Measurements from ENCODE around the gene APOBEC3B. TPM values are rescaled to one million over a fixed set of nuclear protein-coding genes. Genes with fewer than 3 reads are reported as not detected.

APOBEC3B gene
- polyA plus RNA-seq (ENCODE audit: low read depth in 6 of 6) = 1 to 10 TPM in 2 of 6 donors, under 1 TPM in 3, not detected in 1; 0.44 to 1.5 (median 0.56) TPM

DNA sequence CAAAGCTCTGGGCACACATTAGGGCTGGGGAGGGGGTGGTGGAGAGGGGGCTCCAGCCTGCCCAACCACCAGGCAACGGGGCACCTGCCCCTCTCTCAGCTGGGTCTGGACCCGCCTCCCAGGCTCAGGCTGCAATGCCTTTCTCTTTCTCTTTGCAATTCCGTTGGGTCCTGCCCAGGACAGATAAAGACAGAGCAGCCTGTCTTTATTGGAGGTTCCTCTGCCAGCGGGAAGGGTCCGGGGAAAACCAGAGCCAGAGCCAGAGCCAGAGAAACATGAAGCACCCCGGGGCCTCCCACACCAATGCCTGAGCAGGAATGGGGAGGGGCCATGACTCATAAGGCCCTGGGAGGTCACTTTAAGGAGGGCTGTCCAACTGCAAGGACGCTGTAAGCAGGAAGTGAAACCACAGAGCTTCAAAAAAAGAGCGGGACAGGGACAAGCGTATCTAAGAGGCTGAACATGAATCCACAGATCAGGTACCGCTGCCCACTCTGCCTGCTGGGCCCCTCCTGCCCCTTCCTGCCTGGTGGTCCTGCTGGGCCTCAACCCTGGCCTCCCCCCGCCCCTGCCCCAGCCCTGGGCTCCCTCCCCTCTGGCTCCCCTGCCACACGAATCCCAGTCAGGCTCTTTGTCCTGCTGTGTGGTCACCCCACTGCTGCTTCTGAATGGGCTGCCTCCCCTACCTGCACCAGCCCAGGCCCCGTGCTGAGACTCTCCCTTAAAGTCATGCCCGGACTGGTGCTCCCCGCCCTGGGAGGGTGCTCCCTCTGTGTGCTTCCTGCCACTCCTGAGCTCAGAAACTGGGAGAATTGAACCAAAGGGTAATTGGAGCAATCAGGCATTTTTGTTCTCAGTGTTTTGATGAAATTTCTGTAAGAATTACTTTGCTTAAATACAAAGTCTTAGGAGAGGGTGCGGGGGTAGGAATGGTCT lies at the start of gene APOBEC3B:
Gene APOBEC3B, plus strand, starts transcription at position 356 of the 936 bp plus-strand sequence. Its CDS starts 107 bp downstream, at position 463.
- DNase-seq (peak; percentile 60), ATAC-seq (ENCODE audit: low read depth in 2 of 2) (peak; percentile 80 to 81)
- peak within 1 kb of the TSS in 5 of 6 donors; percentile 63 to 96 (median 87) for H3K27ac Mint-ChIP-seq
- H3K4me1 Mint-ChIP-seq = peaks cover 12 to 39% (median 26%) of the 10 kb centered on the region in 3 donors
- H3K4me3 Mint-ChIP-seq = peak within 1 kb of the TSS; percentile 87 to 99 (median 94)
- no peaks in the 10 kb centered on the region for H3K36me3 Mint-ChIP-seq
- no peaks in the 10 kb centered on the region for H3K27me3 Mint-ChIP-seq
- H3K9me3 Mint-ChIP-seq = peaks cover 0 to 12% (median 4%) of the 10 kb centered on the region in 7 donors

DNA sequence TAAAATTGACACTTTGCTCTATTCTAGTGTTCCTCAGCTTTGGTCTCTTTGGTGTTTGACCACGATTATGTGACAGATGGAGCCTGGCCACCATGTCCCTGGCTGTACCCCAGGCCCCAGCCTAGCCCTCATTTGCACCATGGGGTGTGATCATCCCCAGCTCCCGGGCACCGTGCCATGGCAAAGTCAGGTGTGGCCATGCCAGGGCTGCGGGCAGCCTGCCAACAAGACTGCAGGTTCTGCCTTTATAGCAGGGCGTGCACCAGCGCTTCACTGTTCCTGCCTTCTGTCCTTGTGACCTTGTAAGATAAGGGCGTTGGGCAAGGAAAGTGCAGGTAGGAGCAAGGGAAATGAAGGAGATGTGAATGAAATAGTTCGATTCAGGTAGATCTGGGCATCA lies 47.1 kb upstream of the APOBEC3B start:
- no peak overlapping the region for H3K27ac Mint-ChIP-seq
- no peak for DNase-seq
- peaks cover 0 to 2% (median 0%) of the 10 kb centered on the region in 7 donors for H3K9me3 Mint-ChIP-seq
- peaks cover 0 to 4% (median 0%) of the 10 kb centered on the region in 3 donors for H3K4me1 Mint-ChIP-seq
- H3K27me3 Mint-ChIP-seq = peaks cover 20 to 46% (median 36%) of the 10 kb centered on the region in 3 donors
- no peak for ATAC-seq (ENCODE audit: low read depth in 2 of 2)
- H3K36me3 Mint-ChIP-seq = peaks cover 0 to 7% of the 10 kb centered on the region in 2 donors
- no peak overlapping the region for H3K4me3 Mint-ChIP-seq

DNA sequence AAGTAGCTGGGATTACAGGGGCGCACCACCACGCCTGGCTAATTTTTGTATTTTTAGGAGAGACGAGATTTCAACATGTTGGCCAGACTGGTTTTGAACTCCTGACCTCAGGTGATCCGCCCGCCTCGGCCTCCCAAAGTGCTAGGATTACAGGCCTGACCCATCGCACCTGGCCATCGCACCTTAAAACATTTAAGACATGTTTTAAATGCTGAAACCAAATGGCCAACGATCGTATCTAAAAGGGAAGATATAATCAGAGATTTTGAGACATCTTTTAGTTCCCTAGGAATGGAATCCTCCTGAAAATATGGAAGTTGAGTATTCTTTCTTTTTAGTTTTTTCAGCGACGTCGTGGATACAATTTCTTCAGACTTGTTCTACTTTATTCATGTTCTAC lies 46.5 kb upstream of the APOBEC3B start:
- no peak overlapping the region for H3K4me3 Mint-ChIP-seq
- peaks cover 0 to 7% of the 10 kb centered on the region in 2 donors for H3K36me3 Mint-ChIP-seq
- ATAC-seq (ENCODE audit: low read depth in 2 of 2) (no peak), DNase-seq (no peak)
- H3K9me3 Mint-ChIP-seq = peaks cover 0 to 2% (median 0%) of the 10 kb centered on the region in 7 donors
- H3K27ac Mint-ChIP-seq = no peak overlapping the region
- peaks cover 15 to 46% (median 36%) of the 10 kb centered on the region in 3 donors for H3K27me3 Mint-ChIP-seq
- peaks cover 0 to 4% (median under 1%) of the 10 kb centered on the region in 3 donors for H3K4me1 Mint-ChIP-seq

DNA sequence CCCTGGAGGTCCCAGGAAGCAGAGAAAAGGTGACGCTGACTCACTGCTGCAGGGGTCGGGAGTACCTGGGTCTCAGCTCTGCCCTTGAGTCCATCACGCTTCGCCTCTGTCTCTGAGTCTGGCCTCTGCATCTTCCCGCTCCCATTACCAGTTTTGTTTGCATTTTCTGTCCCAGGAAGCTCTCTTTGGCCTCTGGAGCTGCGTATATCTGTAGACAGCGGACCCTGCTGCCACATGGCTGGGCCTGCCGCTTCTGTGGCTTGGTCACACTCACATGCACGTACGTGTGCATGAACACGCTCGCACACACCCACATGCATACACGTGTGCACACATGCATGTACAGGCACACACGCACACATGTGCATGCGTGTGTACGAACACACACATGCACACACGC lies 45.6 kb upstream of the APOBEC3B start:
- ATAC-seq (ENCODE audit: low read depth in 2 of 2) (no peak), DNase-seq (no peak)
- H3K4me1 Mint-ChIP-seq = peaks cover 5 to 8% (median 6%) of the 10 kb centered on the region in 3 donors
- no peak overlapping the region for H3K4me3 Mint-ChIP-seq
- peak overlapping the region in 2 of 6 donors; percentile 9 to 33 for H3K27ac Mint-ChIP-seq
- H3K36me3 Mint-ChIP-seq = peaks cover 0 to 7% of the 10 kb centered on the region in 2 donors
- peaks cover 12 to 46% (median 36%) of the 10 kb centered on the region in 3 donors for H3K27me3 Mint-ChIP-seq
- peaks cover 0 to 2% (median 0%) of the 10 kb centered on the region in 7 donors for H3K9me3 Mint-ChIP-seq

DNA sequence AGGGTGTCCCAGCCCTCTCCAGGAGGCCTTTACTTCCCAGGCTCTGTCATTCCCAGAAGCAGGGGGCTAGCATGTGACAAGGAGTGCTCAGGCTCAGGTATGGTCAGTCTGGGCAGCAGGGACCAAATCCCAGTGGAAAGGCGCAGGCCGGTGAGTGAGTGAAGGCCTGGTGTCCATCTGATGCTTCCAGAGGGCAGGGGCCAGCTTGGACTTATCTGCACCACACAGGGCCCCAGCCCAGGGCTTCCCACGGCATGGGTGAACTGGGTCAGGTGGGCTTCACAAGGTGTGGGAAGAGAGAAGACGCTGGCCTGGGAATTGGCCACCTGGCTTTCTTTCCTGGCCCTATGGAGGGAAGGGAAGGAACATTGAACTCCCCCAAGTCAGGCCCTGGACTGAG lies 45.1 kb upstream of the APOBEC3B start:
- H3K9me3 Mint-ChIP-seq = peaks cover 0 to 2% (median 0%) of the 10 kb centered on the region in 7 donors
- ATAC-seq (ENCODE audit: low read depth in 2 of 2) (no peak), DNase-seq (no peak)
- peaks cover 10 to 13% (median 11%) of the 10 kb centered on the region in 3 donors for H3K4me1 Mint-ChIP-seq
- no peak overlapping the region for H3K27ac Mint-ChIP-seq
- H3K4me3 Mint-ChIP-seq = no peak overlapping the region
- H3K27me3 Mint-ChIP-seq = peaks cover 12 to 46% (median 36%) of the 10 kb centered on the region in 3 donors
- H3K36me3 Mint-ChIP-seq = peaks cover 0 to 7% of the 10 kb centered on the region in 2 donors

DNA sequence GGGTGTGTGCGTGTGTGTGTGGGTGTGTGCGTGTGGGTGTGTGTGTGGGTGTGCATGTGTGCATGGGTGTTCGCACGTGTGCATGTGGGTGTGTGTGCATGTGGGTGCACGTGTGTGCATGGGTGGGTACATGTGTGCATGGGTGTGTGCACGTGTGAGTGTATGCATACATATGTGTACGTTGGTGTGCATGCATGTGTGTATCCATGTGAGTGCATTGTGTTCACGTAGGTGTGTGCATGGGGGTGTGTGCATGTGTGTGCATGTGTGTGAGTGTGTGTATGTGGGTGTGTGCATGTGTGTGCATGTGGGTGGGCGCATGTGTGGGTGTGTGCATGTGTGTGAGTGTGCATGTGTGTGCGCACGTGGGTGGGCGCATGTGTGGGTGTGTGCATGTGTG lies 44.6 kb upstream of the APOBEC3B start:
- Mint-ChIP-seq H3K27ac (no peak overlapping the region), H3K4me1 (peaks cover 12 to 16% (median 15%) of the 10 kb centered on the region in 3 donors), H3K27me3 (peaks cover 12 to 43% (median 36%) of the 10 kb centered on the region in 3 donors), H3K9me3 (no peaks in the 10 kb centered on the region), H3K36me3 (peaks cover 0 to 7% of the 10 kb centered on the region in 2 donors), H3K4me3 (no peak overlapping the region)
- DNase-seq = no peak
- ATAC-seq (ENCODE audit: low read depth in 2 of 2) = no peak

DNA sequence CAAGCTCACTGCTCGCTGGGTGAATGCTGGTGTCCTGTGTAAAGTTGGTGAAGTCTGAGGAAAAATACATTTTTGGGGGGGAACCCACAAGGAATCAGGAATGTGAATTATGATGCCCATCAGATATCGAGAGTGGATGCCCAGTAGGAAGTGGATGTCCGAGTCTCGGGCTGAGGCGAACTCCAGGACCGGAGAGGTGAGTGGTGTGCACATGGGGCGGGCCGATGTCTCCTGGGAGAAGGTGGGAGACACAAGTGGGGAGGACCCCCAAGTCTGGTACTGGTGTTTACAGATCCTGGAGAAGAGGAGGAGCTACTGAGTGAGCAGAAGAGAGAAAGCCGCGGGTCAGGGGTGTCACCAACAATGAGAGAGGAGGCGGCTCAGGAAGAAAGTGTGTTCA lies 43.9 kb upstream of the APOBEC3B start:
- peaks cover 0 to 7% of the 10 kb centered on the region in 2 donors for H3K36me3 Mint-ChIP-seq
- ATAC-seq (ENCODE audit: low read depth in 2 of 2) (no peak), DNase-seq (no peak)
- no peak overlapping the region for H3K27ac Mint-ChIP-seq
- no peak overlapping the region for H3K4me3 Mint-ChIP-seq
- peaks cover 17 to 23% (median 21%) of the 10 kb centered on the region in 3 donors for H3K4me1 Mint-ChIP-seq
- H3K9me3 Mint-ChIP-seq = no peaks in the 10 kb centered on the region
- peaks cover 12 to 41% (median 36%) of the 10 kb centered on the region in 3 donors for H3K27me3 Mint-ChIP-seq

DNA sequence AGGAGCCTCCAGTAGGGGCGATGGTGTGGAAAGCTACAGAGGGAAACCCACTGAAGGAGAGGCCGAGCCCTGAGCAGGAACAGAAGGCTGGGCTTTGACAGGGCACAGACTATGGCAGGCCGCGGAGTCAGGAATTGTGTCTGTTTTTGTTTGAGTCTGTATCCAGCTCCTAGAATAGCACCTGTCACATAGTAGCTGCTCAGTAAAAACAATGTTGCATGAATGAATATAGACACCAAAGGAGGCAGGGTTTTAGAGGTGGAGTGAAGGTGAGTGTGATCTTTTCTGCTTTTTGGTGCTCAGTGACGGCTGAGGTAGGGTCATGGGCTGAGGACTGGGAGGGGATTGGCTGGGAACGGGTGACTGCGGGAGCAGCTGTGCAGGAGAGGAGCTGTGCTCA lies 43.2 kb upstream of the APOBEC3B start:
- Mint-ChIP-seq H3K4me1 (peaks cover 24 to 30% (median 25%) of the 10 kb centered on the region in 3 donors), H3K4me3 (no peak overlapping the region), H3K9me3 (no peaks in the 10 kb centered on the region), H3K36me3 (peaks cover 0 to 4% of the 10 kb centered on the region in 2 donors), H3K27me3 (peaks cover 10 to 43% (median 33%) of the 10 kb centered on the region in 3 donors), H3K27ac (no peak overlapping the region)
- DNase-seq (no peak), ATAC-seq (ENCODE audit: low read depth in 2 of 2) (no peak)

DNA sequence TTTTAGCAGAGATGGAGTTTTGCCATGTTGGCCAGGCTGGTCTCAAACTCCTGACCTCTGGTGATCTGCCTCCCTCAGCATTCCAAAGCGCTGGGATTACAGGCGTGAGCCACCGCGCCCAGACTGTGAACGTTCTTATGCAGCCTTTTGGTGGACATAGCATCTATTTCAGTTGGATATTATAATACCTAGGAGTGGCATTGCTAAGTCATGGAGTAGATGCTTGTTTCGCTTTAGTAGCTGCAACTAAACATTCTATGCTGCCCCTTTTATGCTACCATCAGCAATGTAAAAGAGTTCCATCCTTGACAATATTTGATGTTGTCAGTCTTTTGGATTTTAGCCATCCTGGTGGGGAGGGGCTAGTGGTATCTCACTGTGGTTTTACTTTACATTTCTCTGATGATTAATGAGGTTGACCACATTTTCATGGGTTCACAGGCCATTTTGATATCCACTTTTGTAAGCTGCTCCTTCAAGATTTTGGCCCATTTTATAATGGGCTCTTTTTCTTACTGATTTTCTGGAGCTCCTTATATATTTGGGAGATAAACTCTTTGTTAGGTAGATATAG lies 41.2 kb upstream of the APOBEC3B start:
- ATAC-seq (ENCODE audit: low read depth in 2 of 2) (no peak), DNase-seq (no peak)
- Mint-ChIP-seq H3K4me3 (peak overlapping the region in 3 of 8 donors; percentile 22 to 83 (median 71)), H3K27ac (peak overlapping the region in 1 of 6 donors; percentile 40), H3K36me3 (no peaks in the 10 kb centered on the region), H3K27me3 (peaks cover 6 to 51% (median 30%) of the 10 kb centered on the region in 3 donors), H3K4me1 (peaks cover 25 to 44% (median 33%) of the 10 kb centered on the region in 3 donors), H3K9me3 (no peaks in the 10 kb centered on the region)

DNA sequence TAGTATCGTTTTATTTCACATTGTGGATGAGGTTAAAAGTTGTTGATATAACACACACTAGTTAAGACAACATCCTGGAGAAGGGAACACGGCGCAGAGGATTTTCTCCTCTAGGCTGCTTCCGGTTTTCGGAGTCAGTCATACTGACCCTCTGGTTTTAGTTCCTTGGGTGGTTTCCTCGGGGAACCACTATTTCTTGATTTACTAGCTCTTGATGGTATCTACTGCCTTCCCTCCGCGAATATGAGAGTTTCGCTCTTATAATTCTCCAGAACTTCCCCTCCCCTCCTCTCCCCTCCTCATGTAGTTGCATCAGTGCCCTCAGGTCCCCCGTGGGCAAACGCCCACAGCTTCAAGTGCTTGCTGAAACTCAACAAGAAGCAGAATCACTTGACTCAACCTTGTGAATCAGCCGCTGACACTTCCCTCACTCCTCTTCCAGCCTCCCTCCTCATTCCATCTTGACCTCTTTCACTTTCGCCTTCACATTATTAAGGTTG lies 40.6 kb upstream of the APOBEC3B start:
- H3K9me3 Mint-ChIP-seq = no peaks in the 10 kb centered on the region
- H3K27ac Mint-ChIP-seq = peak overlapping the region in 5 of 6 donors; percentile 40 to 93 (median 75)
- no peaks in the 10 kb centered on the region for H3K36me3 Mint-ChIP-seq
- ATAC-seq (ENCODE audit: low read depth in 2 of 2) = peak; percentile 86 to 89
- H3K4me3 Mint-ChIP-seq = peak overlapping the region; percentile 22 to 92 (median 84)
- DNase-seq = peak; percentile 28
- peaks cover 13 to 51% (median 36%) of the 10 kb centered on the region in 3 donors for H3K27me3 Mint-ChIP-seq
- peaks cover 25 to 47% (median 33%) of the 10 kb centered on the region in 3 donors for H3K4me1 Mint-ChIP-seq

DNA sequence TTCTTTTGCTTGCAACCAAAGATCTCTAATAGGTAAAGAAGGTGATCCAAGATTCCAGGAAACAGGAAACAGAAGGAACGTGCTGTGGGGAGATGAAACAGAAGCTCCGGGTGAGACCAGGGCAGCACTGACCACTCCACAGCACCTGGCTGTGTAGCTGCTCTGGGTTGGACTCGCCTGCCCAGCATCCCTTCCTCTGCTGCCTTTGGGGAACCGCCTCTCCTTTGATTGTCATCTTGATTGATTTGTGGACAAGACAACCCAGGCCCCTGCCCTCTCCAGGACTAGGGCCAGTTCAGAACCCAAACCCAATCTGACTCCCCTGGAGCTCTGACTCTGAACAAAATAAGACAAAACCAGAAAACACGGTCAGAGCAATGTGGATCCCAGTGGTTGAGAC lies 39.4 kb upstream of the APOBEC3B start:
- no peaks in the 10 kb centered on the region for H3K36me3 Mint-ChIP-seq
- no peak for DNase-seq
- ATAC-seq (ENCODE audit: low read depth in 2 of 2) = no peak
- peaks cover 19 to 53% (median 43%) of the 10 kb centered on the region in 3 donors for H3K27me3 Mint-ChIP-seq
- H3K9me3 Mint-ChIP-seq = no peaks in the 10 kb centered on the region
- peak overlapping the region in 4 of 6 donors; percentile 12 to 84 (median 60) for H3K27ac Mint-ChIP-seq
- H3K4me3 Mint-ChIP-seq = peak overlapping the region in 6 of 8 donors; percentile 63 to 92 (median 72)
- peaks cover 22 to 51% (median 33%) of the 10 kb centered on the region in 3 donors for H3K4me1 Mint-ChIP-seq

DNA sequence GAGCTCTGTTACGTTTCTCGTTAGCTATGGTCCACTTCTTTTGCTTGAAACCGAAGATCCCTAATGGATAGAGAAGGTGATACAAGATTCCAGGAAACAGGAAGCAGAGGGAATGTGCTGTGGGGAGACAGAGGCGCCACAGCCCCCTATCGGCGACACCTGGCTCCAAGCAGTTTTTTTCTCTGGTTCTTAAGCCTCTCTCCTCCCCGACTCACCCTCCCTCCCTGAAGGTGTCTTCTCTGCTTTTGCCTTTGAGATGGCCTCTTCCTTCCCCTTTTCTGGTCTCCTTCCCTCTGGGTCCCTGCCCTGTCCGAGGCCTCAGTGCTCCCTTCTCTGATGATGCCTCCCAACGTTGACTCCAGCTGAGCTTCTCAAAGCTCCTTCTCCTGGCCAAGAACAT lies 38.9 kb upstream of the APOBEC3B start:
- H3K36me3 Mint-ChIP-seq = no peaks in the 10 kb centered on the region
- ATAC-seq (ENCODE audit: low read depth in 2 of 2) (no peak), DNase-seq (peak; percentile 11)
- H3K9me3 Mint-ChIP-seq = no peaks in the 10 kb centered on the region
- H3K27me3 Mint-ChIP-seq = peaks cover 21 to 57% (median 43%) of the 10 kb centered on the region in 3 donors
- peaks cover 22 to 51% (median 33%) of the 10 kb centered on the region in 3 donors for H3K4me1 Mint-ChIP-seq
- H3K4me3 Mint-ChIP-seq = peak overlapping the region in 7 of 8 donors; percentile 63 to 85 (median 74)
- H3K27ac Mint-ChIP-seq = peak overlapping the region in 5 of 6 donors; percentile 12 to 93 (median 79)

DNA sequence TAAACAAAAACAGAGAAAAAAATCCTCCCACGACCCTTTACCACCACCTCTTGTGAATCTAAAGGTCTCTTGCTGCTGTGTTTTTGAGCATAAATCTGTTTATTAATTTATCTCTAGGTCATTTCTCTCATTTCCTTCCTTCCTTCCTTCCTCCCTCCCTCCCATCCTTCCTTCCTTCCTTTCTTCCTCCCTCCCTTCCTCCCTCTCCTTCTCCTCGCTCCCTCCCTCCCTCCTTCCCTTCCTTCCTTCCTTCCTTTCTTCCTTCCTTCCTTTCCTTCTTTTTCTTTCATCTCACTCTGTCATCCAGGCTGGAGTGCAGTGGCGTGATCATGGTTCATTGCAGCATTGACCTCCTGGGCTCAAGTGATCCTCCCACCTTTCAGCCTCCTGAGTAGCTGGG lies 38.3 kb upstream of the APOBEC3B start:
- peaks cover 21 to 56% (median 43%) of the 10 kb centered on the region in 3 donors for H3K27me3 Mint-ChIP-seq
- H3K27ac Mint-ChIP-seq = peak overlapping the region in 2 of 6 donors; percentile 12 to 79
- ATAC-seq (ENCODE audit: low read depth in 2 of 2) = no peak
- H3K36me3 Mint-ChIP-seq = no peaks in the 10 kb centered on the region
- peak overlapping the region in 5 of 8 donors; percentile 31 to 85 (median 71) for H3K4me3 Mint-ChIP-seq
- no peak for DNase-seq
- peaks cover 22 to 51% (median 33%) of the 10 kb centered on the region in 3 donors for H3K4me1 Mint-ChIP-seq
- no peaks in the 10 kb centered on the region for H3K9me3 Mint-ChIP-seq
